SW480 (cell line): Measurements from ENCODE around the gene CHMP2A.
"Not testable (repeated sequence)": the region's sequence is repeated elsewhere in the genome, so short reads cannot be mapped to it uniquely, and the experiment has no call there.

ENCODE experiments used
- DNase-seq: peaks from one replicate; pipeline ENCODE4 v3.0.0-alpha.2; 2016; ENCODE audit warnings: low spot score

CHMP2A gene

DNA sequence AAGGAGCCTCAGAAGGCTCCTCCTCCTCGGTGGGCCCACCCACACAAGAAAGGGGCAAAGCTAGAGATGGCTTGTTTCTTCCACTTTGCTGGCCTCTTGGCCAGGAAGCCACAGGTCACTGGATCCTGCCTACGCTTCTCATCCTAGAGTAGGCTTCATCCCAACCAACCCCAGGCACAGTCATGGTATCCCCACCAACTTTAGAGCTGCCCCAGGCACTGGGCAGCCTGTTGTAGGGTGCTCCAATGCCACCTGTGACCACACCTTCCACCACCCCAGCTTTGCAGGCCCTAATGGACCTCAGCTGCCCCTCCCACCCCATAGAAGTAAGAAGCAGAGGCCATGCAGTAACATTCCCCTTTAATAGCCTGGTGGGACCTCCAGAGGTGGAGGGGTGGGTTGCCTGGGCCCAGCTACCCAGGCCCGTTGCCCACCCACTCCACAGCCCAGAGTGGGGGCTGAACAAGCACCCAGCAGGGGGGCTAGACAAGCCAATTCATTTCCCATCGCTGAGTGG lies 522 bp upstream of the CHMP2A start:
- DNase-seq: no peak

DNA sequence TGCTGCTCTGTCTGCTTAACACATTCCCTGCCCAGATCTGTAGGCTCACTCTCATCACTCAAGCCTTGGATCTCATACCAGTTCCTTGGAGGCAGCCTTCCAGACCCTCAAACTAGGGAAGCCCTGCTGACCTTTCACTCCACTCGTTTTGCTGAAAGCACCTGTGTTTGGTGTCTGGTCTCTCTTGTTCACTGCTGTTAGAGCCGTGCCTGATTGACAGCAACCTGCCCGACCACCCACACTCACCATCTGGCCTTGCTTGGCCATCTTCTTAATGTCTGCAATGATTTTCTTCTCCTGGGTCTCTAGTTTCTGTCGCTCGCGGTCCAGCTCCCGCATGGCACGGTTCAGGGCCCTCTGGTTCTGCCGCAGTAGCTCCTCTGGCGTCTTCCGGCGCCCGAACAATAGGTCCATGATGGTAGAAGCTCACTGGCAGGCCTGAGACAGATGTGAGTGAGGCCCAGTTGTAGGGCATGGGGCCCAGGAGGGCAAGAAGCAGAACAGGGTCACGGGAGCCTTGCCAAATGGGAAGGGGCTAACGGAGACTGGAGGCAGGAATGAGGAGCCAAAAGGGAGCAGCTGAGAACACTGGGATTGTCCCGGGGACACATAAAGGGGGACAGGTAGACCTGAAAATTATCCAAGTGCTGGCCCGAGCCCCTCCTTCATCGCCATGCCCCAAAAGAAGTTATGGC lies 959 bp downstream of the CHMP2A start:
- DNase-seq: no peak

DNA sequence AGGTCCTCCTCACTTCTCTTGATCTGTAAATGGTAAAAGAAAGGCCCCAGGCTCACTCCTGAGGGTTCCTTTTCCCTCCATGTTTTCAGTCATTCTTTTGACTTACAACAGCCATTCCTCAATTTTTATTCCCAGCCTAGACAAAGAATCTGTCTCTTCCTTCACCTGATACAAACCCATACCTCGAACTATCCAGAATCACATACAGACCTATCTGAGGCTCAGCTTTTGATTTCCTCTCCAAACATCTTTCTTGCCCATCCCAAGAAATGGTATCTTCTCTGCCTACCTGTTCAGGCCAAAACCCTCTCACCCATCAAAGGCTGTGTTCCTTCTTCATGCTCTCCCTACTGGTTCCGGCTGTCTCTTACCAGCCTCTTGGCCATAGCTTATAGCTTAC lies 2.2 kb downstream of the CHMP2A start:
- DNase-seq: no peak

DNA sequence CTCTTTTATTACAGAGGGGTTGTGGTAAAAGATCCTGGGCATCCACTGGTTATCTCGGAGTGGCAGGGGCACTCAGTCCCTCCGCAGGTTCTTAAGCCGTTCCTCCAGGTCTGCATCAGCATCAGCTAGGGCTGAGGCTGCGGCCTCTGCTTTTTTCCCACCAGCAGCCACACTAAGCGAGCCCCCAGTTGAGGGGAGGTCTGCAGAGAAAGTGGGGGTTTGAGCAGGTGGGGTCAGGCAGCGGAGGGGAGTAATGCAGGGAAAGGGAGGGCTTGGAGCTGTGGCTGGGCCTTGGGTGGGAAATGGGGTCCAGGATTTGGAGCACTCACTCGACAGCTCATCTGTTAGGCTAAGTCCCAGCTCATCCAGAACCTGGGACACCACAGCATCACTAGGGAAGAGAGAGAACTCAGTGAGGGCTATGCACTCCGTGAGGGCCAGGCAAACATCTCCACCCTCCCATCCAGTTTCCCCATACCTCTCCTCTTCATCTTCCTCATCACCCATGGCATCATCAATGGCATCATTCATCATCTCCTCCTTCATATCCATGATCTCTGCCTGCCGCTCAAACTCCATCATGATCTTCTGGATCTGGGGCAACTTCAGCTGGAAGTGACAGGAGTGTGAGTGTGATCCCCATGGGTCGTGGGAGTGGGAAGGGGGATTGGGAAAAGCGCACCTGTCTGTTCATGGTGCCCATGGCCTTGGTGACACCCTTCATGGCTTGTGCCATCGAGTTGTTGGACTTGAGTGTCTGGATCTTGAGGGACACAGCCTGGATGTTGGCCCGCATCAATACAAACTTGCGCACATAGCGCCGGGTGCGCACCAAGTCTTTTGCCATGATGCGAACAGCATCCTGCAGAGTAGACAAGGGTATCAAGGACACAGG lies 3.1 kb downstream of the CHMP2A start:
- DNase-seq: no peak

DNA sequence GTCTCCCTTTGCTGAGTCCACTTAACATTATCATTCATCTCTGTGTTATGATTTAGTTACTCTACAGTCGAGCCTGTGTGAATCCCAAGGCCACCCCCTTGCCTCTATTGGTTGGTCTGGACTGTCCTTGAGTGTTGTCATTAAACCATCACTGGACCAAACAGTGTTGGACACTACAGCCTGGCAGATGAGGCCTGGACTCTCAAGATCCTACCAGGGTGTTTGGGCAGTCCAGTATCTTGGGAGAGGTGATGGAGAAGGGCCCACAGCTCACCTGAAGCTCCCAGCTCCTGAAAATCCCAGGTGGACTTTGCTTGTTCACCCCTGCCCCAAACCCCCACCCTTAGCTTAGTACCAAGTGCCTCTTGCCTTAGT lies 3.8 kb downstream of the CHMP2A start:
- no peak for DNase-seq

DNA sequence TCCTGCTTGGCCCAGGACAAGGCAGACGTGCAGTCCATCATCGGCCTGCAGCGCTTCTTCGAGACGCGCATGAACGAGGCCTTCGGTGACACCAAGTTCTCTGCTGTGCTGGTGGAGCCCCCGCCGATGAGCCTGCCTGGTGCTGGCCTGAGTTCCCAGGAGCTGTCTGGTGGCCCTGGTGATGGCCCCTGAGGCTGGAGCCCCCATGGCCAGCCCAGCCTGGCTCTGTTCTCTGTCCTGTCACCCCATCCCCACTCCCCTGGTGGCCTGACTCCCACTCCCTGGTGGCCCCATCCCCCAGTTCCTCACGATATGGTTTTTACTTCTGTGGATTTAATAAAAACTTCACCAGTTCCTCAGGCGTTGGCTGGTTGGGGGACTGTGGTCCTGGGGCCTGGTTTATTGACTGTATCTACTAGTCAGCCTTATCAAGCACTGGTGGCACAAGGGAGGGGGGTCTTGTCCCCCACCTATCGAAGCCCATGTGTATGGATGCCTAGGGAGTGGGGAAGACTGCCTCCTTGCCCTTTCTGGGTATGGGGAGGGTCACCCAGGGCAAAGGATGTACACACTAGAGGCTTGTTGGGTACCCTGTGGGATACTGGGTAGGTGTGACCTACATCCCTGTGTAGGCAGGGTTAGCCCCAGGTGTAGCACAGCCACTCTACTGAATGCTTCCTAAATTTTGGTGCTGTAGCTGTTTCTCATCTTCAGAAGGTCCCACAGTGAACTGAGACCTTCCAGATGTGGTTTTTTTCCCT lies 4.4 kb downstream of the CHMP2A start:
- DNase-seq: no peak

DNA sequence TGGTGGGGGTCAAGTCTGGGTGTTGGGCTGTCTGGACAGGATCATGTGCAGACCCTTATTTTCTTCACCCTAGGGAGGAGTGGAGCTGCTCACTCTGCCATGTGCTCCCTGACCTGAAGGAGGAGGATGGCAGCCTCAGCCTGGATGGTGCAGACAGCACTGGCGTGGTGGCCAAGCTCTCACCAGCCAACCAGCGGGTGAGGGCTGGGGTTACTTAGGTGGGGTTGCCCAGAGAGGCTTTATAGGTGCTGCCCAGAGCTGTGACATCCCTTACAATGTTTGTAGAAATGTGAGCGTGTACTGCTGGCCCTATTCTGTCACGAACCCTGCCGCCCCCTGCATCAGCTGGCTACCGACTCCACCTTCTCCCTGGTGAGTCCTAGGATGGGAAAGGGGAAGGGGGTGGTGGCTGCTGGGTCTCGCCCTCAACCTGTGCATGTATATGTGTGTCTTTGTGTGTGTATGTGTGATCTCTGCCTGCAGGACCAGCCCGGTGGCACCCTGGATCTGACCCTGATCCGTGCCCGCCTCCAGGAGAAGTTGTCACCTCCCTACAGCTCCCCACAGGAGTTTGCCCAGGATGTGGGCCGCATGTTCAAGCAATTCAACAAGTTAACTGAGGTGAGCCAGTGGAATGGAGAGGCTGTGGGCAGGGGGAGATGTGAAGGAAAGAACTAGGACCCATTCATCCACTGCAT lies 5.1 kb downstream of the CHMP2A start:
- no peak for DNase-seq

DNA sequence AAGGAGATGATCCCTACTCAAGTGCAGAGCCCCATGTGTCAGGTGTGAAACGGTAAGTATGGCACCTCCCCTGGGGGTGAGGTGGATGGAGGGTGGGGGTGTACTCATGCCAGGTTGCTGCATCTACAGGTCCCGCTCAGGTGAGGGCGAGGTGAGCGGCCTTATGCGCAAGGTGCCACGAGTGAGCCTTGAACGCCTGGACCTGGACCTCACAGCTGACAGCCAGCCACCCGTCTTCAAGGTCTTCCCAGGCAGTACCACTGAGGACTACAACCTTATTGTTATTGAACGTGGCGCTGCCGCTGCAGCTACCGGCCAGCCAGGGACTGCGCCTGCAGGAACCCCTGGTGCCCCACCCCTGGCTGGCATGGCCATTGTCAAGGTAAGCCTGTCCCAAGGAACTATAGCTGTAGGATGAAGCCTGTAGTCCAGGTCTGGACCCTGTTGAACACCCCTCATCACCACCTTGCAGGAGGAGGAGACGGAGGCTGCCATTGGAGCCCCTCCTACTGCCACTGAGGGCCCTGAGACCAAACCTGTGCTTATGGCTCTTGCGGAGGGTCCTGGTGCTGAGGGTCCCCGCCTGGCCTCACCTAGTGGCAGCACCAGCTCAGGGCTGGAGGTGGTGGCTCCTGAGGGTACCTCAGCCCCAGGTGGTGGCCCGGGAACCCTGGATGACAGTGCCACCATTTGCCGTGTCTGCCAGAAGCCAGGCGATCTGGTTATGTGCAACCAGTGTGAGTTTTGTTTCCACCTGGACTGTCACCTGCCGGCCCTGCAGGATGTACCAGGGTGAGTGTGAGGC lies 5.8 kb downstream of the CHMP2A start:
- DNase-seq: no peak

DNA sequence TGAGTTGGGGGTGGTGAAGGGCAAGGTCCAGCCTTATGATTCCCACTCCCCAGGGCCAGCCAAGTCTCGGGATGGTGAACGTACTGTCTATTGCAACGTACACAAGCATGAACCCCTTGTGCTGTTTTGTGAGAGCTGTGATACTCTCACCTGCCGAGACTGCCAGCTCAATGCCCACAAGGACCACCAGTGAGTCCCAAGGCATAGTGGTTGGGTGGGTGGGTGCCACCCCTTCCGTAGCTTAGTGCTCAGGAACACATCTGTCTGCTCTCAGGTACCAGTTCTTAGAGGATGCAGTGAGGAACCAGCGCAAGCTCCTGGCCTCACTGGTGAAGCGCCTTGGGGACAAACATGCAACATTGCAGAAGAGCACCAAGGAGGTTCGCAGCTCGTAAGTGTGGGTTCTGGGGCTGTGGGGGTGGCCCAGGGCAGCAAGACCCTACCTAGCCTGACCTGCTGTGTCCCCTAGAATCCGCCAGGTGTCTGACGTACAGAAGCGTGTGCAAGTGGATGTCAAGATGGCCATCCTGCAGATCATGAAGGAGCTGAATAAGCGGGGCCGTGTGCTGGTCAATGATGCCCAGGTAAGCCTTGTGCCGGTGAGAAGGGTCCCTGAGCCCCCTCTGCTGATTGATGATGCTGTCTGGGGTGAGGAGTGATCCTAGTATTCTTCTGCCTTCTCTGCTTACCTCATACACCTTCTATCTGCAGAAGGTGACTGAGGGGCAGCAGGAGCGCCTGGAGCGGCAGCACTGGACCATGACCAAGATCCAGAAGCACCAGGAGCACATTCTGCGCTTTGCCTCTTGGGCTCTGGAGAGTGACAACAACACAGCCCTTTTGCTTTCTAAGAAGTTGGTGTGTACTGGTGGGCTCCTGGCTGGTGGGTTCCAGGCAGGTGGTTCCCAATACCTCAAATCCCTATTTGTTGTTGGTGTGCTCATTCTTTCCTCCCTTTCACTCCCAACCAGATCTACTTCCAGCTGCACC lies 7.3 kb downstream of the CHMP2A start:
- DNase-seq: no peak

DNA sequence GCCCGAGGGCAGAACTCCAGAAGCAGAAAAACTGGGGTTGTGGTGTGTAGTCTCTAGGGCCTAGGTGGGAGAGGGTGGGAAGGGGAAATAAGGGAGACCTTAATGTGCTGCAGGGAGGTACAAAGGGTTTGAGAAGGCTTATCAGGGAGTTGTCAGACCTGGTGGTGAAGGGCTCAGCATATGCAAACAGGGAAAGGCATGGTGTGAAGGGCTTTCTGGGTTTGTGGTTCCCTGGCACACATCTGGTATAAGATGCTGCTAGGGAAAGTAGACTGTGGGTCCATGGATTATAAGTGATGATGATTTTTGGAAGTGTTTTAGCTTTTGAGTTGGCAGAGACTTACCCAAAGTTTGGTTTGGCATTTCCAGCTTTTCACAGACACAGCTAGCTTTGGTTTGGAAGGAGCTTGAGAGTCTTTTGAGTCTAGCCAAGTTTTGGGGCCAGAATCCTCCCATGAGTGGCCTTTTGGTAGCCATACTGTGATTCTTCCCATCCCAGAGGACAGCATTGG lies 8.8 kb downstream of the CHMP2A start:
- no peak for DNase-seq

DNA sequence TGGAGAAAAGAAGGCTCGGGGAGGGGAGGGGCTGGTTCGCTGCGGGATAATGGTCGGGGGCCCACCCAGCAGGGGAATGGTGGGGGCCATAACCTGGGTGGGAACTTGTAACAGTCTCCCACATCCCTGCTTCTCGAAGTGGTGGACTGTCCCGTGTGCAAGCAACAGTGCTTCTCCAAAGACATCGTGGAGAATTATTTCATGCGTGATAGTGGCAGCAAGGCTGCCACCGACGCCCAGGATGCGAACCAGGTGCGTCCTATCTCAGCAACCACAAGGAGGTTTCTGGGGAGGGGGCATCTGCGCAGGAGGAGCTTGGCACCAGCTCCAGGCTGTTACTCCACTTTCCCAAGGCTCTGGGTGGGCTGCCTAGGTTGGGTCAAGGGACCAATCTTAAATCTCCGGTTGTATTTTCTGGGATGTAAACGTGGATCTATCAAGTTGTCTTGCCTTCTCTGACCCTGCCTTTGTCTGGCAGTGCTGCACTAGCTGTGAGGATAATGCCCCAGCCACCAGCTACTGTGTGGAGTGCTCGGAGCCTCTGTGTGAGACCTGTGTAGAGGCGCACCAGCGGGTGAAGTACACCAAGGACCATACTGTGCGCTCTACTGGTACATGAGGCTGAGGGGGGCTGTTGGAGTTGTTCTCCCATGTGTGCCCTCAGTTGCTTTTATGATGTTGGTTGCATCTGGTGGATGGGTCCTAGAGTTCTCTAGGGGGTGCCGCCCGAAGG lies 9.5 kb downstream of the CHMP2A start:
- DNase-seq: no peak

DNA sequence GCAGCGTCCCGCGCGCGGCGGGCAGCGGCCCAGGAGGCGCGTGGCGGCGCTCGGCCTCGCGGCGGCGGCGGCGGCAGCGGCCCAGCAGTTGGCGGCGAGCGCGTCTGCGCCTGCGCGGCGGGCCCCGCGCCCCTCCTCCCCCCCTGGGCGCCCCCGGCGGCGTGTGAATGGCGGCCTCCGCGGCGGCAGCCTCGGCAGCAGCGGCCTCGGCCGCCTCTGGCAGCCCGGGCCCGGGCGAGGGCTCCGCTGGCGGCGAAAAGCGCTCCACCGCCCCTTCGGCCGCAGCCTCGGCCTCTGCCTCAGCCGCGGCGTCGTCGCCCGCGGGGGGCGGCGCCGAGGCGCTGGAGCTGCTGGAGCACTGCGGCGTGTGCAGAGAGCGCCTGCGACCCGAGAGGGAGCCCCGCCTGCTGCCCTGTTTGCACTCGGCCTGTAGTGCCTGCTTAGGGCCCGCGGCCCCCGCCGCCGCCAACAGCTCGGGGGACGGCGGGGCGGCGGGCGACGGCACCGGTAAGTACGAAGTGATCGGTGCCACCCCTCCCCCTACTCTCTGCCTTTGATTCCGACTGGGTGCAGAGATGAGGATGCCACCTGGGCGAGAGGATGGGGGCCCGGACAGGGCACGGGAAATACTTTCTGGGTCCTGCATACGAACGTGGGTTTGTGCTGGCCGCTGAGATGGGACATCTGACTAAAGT lies 10.2 kb downstream of the CHMP2A start:
- DNase-seq: peak; percentile 43

DNA sequence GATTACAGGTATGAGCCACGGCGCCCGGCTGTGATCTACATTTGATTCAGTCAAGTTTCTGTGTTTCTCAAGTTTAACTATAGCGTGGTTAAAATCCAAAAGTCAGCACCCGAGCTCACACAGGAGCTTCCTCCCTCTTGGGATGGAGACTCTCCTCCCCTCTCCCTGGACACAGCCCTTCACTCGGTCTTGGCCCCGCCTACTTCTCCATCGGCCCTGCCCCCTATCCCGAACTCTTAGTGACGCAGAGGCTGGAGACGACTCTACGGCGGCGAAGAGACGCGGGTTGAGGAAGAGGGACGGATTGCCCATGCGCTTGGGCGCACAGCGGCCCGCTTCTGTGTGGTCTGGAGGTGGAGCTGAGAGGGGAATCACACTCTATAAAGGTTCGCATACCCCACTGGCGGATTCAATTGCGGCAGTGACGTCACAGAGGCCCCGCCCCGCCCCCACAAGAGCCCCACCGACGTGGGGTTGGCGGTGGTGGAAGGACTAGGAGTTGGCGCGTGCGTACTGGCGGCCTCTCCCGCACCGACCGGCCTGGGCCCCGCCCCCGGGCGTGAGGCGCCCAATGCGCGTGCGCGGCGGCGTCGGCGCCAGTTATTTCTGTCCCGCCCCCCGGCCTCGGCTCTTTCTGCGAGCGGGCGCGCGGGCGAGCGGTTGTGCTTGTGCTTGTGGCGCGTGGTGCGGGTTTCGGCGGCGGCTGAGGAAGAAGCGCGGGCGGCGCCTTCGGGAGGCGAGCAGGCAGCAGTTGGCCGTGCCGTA lies 10.9 kb downstream of the CHMP2A start, which contains the start of gene TRIM28:
TSS of gene TRIM28 (plus strand) at position 239 of the 765 bp plus-strand sequence. CDS start 694 bp downstream, outside the sequence.
- DNase-seq: peak; percentile 100

DNA sequence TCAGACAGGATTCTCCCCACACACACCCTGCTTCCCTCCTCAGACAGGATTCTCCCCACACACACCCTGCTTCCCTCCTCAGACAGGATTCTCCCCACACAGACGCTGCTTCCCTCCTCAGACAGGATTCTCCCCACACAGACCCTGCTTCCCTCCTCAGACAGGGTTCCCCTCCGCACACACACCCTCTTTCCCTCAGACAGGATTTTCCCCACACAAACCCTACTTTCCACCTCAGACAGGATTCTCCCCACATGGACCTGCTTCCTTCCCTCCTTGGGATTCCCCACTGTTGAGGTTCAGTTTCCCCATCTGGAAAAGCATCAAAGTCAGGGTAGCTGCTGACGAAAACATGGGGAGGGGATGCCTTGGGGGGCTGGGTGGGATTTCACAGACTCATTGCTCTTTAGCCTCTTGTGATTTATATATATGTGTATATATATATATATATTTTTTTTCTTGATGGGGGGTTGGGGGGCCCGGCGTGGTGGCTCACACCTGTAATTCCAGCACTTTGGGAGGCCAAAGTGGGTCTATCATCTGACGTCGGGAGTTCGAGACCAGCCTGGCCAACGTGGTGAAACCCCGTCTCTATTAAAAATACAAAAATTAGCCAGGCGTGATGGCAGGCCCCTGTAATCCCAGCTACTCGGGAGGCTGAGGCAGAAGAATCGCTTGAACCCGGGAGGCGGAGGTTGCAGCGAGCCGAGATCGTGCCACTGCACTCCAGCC lies 12.1 kb downstream of the CHMP2A start:
- not testable (repeated sequence) for DNase-seq

DNA sequence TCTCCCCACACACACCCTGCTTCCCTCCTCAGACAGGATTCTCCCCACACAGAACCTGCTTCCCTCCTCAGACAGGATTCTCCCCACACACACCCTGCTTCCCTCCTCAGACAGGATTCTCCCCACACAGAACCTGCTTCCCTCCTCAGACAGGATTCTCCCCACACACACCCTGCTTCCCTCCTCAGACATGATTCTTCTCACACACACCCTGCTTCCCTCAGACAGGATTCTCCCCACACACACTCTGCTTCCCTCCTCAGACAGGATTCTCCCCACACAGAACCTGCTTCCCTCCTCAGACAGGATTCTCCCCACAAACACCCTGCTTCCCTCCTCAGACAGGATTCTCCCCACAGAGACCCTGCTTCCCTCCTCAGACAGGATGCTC lies 15.7 kb downstream of the CHMP2A start:
- DNase-seq: not testable (repeated sequence)
